Thoracic aorta (tissue), 2 donors: ENCODE measurements around the gene OBP2A. TPM values are rescaled to one million over a fixed set of nuclear protein-coding genes. Genes with fewer than 3 reads are reported as not detected.

Experiments
- ATAC-seq: fragments of 150-250 bp; one replicate; pipeline ENCODE4 v1.8.0; 2017; ENCODE audit warnings: low read depth; ENCODE audit not compliant: insufficient number of reproducible peaks, low FRiP score
- DNase-seq: peaks from one replicate; pipeline ENCODE4 v3.0.0-alpha.2; 2020; ENCODE audit warnings: low spot score
- H3K27ac ChIP-seq, 2 donors: fragments of 200-600 bp; sonication (generic); 1 replicate in 1 of 2; 2 replicates in 1 of 2; pipeline ENCODE4 v1.5.1; 2016; ENCODE audit warnings: mild to moderate bottlenecking in 2 of 2, moderate library complexity in 2 of 2
- H3K27me3 ChIP-seq: fragments of 200-600 bp; sonication (generic); replicated peaks from 2 replicates; pipeline ENCODE4 v1.6.0; 2016; ENCODE audit warnings: mild to moderate bottlenecking; ENCODE audit not compliant: insufficient read depth
- H3K36me3 ChIP-seq: fragments of 200-600 bp; sonication (generic); one replicate; pipeline ENCODE4 v1.5.1; 2016
- H3K4me1 ChIP-seq, 2 donors: fragments of 200-600 bp; sonication (generic); 1 replicate in 1 of 2; 2 replicates in 1 of 2; pipeline versions ENCODE4 v1.5.1 to v1.6.0; 2016; ENCODE audit warnings: low read depth in 2 of 2, mild to moderate bottlenecking in 1 of 2; ENCODE audit not compliant: control insufficient read depth in 1 of 2
- H3K4me3 ChIP-seq: fragments of 200-600 bp; sonication (generic); 2 replicates; pipeline ENCODE4 v1.5.1; 2016; ENCODE audit warnings: mild to moderate bottlenecking
- H3K9me3 ChIP-seq: fragments of 200-600 bp; sonication (generic); 2 replicates; pipeline ENCODE4 v1.5.1; 2016
- total RNA-seq, 2 donors: library from RNA; depleted of rRNA; stranded (reverse); fragments of >200 nt; gene quantifications; one replicate each; pipeline versions ENCODE4 v1.1.0 to v1.2.3, GENCODE V29; 2016
- TF ChIP-seq, protein P1 (sequence below): fragments of 200-600 bp; sonication (generic); IDR thresholded peaks from one replicate; pipeline ENCODE4 v1.5.1; 2019; ENCODE audit warnings: antibody characterized with exemption

Gene OBP2A
- total RNA-seq, 2 donors from 2014 or later = not detected

DNA sequence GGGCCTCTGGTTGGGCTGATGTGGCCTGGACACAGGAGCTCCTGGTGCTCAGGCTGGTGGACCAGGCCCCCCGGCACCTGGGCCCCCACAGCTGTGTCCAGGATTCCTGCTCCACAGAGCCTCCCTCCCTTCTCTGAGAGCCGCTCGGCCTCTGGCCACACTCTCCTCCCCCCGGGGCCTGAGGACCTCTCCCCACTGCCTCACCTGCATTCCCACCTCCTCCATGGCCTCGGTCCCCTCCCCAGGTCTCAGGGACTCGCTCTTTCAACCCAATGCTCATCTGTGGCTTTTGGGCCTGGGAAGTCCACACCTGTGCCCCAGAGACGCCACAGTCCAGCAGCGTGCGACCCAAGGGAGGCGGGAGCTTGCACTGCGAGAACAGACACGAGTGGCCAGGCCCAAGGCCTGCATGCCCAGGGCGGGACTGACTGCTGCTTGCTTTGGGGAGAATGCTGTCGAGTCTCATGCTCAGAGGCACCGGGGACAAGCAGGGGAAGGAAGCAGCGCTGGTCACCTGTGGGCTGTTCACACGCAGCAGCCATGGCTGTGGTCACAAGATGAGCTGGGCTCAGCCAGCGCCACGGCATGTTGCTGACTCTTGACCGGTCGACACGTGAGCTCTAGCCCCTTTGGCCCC, 30.2 kb downstream of the OBP2A start:
- DNase-seq = no peak
- TF ChIP-seq, protein P1, sequence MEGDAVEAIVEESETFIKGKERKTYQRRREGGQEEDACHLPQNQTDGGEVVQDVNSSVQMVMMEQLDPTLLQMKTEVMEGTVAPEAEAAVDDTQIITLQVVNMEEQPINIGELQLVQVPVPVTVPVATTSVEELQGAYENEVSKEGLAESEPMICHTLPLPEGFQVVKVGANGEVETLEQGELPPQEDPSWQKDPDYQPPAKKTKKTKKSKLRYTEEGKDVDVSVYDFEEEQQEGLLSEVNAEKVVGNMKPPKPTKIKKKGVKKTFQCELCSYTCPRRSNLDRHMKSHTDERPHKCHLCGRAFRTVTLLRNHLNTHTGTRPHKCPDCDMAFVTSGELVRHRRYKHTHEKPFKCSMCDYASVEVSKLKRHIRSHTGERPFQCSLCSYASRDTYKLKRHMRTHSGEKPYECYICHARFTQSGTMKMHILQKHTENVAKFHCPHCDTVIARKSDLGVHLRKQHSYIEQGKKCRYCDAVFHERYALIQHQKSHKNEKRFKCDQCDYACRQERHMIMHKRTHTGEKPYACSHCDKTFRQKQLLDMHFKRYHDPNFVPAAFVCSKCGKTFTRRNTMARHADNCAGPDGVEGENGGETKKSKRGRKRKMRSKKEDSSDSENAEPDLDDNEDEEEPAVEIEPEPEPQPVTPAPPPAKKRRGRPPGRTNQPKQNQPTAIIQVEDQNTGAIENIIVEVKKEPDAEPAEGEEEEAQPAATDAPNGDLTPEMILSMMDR = no peak
- H3K27me3 ChIP-seq = no peaks in the 10 kb centered on the region
- no peak for ATAC-seq
- H3K27ac ChIP-seq = no peak overlapping the region
- no peaks in the 10 kb centered on the region for H3K9me3 ChIP-seq
- no peaks in the 10 kb centered on the region for H3K36me3 ChIP-seq
- H3K4me3 ChIP-seq = no peak overlapping the region
- H3K4me1 ChIP-seq = no peaks in the 10 kb centered on the region

DNA sequence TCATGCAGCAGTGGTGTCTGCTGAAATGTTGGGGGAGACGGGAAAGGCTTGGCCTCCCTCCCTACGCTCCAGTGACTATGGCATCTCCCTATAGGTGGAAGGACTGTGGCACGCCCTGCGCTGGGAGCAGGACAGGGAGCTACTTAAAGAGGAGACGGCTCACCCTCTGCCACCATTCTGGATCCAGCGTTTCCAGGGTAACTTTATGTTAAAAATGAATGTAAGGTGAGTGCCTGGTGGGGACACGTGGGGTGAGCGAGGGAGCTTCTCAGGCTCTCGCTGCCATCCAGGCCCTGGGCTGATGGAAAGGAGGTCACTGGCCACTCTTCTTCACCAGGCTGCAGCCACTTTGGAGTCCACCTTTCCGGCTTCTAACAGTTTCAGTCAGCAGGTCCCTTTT, 31.3 kb downstream of the OBP2A start:
- Histone ChIP-seq H3K27ac (no peak overlapping the region), H3K4me1 (no peaks in the 10 kb centered on the region), H3K27me3 (no peaks in the 10 kb centered on the region), H3K9me3 (no peaks in the 10 kb centered on the region), H3K4me3 (no peak overlapping the region), H3K36me3 (no peaks in the 10 kb centered on the region)
- ATAC-seq = no peak
- no peak for DNase-seq
- TF ChIP-seq, protein P1 = no peak

DNA sequence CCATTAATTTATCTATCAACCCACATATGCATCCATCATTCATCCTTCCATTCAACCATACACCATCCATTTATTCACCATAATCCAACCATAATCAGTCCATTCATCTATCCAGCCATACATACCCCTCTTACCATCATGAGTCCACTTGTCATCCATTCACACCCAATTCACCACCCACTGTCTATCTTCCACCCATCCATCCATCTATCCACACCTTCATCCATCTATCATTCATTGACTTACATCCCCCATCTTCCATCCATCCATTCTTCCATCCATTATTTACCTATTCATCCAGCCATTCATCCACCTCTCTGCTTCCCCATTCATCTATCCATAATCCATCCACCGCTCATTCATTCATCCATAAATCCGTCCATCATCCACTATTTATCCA, 33.4 kb downstream of the OBP2A start:
- no peak for DNase-seq

DNA sequence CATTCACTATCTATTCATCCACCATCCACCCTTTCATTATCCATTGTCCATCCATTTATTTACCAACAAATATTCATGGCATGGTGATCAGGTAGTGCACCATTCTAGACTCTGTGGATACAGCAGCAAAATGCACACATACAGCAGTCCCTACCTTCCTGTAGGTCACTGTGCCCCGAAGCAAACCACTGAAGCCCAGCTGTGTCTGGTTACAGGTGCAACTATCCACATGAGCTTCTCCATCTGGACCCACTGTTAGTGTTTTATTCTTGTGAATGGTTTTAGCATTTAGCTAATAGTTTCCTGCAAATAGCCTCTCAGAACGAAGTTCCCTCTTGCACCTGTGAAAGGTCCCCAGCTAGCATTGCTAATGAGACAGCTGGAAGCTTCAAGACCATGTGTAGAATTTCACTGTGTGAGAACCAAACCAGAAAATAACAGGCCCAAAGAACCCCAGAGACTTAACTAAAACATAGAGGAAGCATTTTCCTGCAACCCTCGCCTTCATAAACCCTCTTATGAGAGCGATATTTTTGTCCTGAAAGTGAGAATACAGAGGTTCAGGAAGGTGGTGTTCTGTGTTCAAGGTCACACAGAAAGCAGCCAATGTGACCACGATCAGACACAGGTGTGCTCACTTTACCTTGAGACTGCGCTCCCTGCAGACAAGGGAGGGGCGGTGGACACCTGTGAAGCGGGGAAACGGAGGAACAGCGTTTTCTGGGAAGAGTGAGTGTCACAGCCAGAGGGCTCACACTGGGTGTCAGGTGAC, 34.1 kb downstream of the OBP2A start:
- no peak overlapping the region for H3K27ac ChIP-seq
- ATAC-seq (no peak), DNase-seq (no peak)
- no peaks in the 10 kb centered on the region for H3K4me1 ChIP-seq
- no peak overlapping the region for H3K4me3 ChIP-seq
- TF ChIP-seq, protein P1 = no peak
- H3K36me3 ChIP-seq = no peaks in the 10 kb centered on the region
- H3K27me3 ChIP-seq = no peaks in the 10 kb centered on the region
- H3K9me3 ChIP-seq = no peaks in the 10 kb centered on the region

More for the DNA sequence above, 33.4 kb downstream of the OBP2A start:
- Histone ChIP-seq H3K27me3 (no peaks in the 10 kb centered on the region), H3K4me3 (no peak overlapping the region), H3K4me1 (no peaks in the 10 kb centered on the region), H3K9me3 (no peaks in the 10 kb centered on the region), H3K36me3 (no peaks in the 10 kb centered on the region), H3K27ac (no peak overlapping the region)
- TF ChIP-seq, protein P1 = no peak
- no peak for ATAC-seq

DNA sequence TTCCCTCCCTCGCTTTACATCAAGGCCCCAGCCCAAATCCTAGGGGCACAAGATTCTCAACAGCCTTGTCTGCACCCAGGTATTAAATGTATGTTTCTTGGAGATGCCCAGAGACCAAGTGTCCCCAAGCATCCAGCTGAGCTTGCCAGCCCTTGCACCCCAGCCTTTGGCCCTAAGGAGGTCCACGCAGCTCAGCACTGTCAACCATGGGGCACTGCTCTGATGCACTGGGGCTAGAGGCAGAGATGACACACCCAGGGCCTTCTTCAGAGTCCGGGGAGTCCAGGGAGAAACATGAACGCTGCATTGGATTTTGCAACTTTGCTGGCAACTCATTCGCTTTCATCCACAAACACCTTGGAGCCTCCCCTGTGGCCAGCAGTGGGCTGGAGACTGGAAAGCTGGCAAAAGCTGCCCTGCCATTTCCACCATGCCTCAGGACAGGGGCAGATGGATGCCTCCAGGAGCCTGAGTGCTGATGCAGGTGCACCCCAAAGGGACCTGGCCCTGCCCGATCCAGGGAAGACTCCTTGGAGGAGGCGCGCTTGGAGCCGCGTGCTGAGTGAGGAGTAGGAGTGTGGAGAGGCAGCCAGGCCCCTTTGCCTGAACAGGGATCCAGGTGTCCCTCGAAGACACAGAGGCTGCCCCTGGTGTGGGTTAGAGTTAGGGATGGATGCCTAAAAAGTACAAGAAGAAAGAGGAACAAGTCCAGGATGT, 34.9 kb downstream of the OBP2A start:
- DNase-seq = no peak
- no peak for ATAC-seq
- H3K27me3 ChIP-seq = no peaks in the 10 kb centered on the region
- no peak overlapping the region for H3K4me3 ChIP-seq
- no peak overlapping the region for H3K27ac ChIP-seq
- no peaks in the 10 kb centered on the region for H3K36me3 ChIP-seq
- H3K4me1 ChIP-seq = no peaks in the 10 kb centered on the region
- H3K9me3 ChIP-seq = no peaks in the 10 kb centered on the region
- TF ChIP-seq, protein P1 = no peak
